Measurements from ENCODE around the gene CERKL.

- TF ChIP-seq REST (IDR thresholded peaks at IDR 0.05; ENCODE audit: low read depth), result no peak
- TF ChIP-seq, protein P1, sequence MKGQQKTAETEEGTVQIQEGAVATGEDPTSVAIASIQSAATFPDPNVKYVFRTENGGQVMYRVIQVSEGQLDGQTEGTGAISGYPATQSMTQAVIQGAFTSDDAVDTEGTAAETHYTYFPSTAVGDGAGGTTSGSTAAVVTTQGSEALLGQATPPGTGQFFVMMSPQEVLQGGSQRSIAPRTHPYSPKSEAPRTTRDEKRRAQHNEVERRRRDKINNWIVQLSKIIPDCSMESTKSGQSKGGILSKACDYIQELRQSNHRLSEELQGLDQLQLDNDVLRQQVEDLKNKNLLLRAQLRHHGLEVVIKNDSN (IDR thresholded peaks at IDR 0.05), result no peak
These were observed 83.7 kb downstream of the CERKL start for GRCh38 chr2:181573140-181573736.
